NCI-H1048 (cell line): ENCODE measurements around the gene PKIB.

Experiments
- DNase-seq: peaks from one replicate; lab custom pipeline; 2025; lab: John Stamatoyannopoulos, UW

Gene PKIB

GRCh38 chr6:122669418-122669817 lies 59.2 kb downstream of the PKIB start:
- DNase-seq = no peak

GRCh38 chr6:122669868-122670267 lies 59.7 kb downstream of the PKIB start:
- DNase-seq = no peak

- DNase-seq = no peak
These were observed 61.0 kb downstream of the PKIB start for GRCh38 chr6:122671251-122671650.

- DNase-seq = no peak
These were observed 63.2 kb downstream of the PKIB start for GRCh38 chr6:122673343-122673961.

GRCh38 chr6:122676146-122676545 lies 65.9 kb downstream of the PKIB start:
- no peak for DNase-seq

- DNase-seq = no peak
These were observed 66.5 kb downstream of the PKIB start for GRCh38 chr6:122676688-122677087.

- DNase-seq = no peak
These were observed 67.2 kb downstream of the PKIB start for GRCh38 chr6:122677406-122677805.

GRCh38 chr6:122678841-122679240 lies 68.6 kb downstream of the PKIB start:
- DNase-seq = no peak

- DNase-seq = no peak
These were observed 71.5 kb downstream of the PKIB start for GRCh38 chr6:122681705-122682104.

GRCh38 chr6:122683989-122684651 lies 73.9 kb downstream of the PKIB start:
- DNase-seq = no peak

GRCh38 chr6:122692175-122692598 lies 82.0 kb downstream of the PKIB start:
- DNase-seq = no peak

GRCh38 chr6:122692807-122693580 lies 82.8 kb downstream of the PKIB start:
- no peak for DNase-seq

- no peak for DNase-seq
These were observed 83.9 kb downstream of the PKIB start for GRCh38 chr6:122694075-122694474.

- DNase-seq = no peak
These were observed 84.4 kb downstream of the PKIB start for GRCh38 chr6:122694602-122695001.

GRCh38 chr6:122695188-122695587 lies 85.0 kb downstream of the PKIB start:
- DNase-seq = no peak

- DNase-seq = no peak
These were observed 85.9 kb downstream of the PKIB start for GRCh38 chr6:122696079-122696478.

- no peak for DNase-seq
These were observed 86.6 kb downstream of the PKIB start for GRCh38 chr6:122696853-122697252.

- no peak for DNase-seq
These were observed 87.3 kb downstream of the PKIB start for GRCh38 chr6:122697458-122697857.

GRCh38 chr6:122701666-122702065 lies 91.5 kb downstream of the PKIB start:
- DNase-seq = no peak

- no peak for DNase-seq
These were observed 92.6 kb downstream of the PKIB start for GRCh38 chr6:122702841-122703240.

GRCh38 chr6:122704066-122704465 lies 93.9 kb downstream of the PKIB start:
- no peak for DNase-seq

GRCh38 chr6:122709922-122710512 lies 99.8 kb downstream of the PKIB start:
- DNase-seq = no peak
